Suprapubic skin (tissue), 4 donors: ENCODE results near the gene EDARADD. TPM values are rescaled to one million over a fixed set of nuclear protein-coding genes. Genes with fewer than 3 reads are reported as not detected.

Experiments
- DNase-seq, 2 donors: peaks; one replicate each; pipeline ENCODE4 v3.0.0-alpha.2; 2019; ENCODE audit warnings: low spot score in 2 of 2
- H3K27ac ChIP-seq: fragments of 200-600 bp; sonication (generic); one replicate; pipeline ENCODE4 v1.5.1; 2019
- H3K27me3 ChIP-seq: fragments of 200-600 bp; sonication (generic); one replicate; pipeline ENCODE4 v1.5.1; 2019
- H3K36me3 ChIP-seq: fragments of 200-600 bp; sonication (generic); one replicate; pipeline ENCODE4 v1.5.1; 2019
- H3K4me1 ChIP-seq: fragments of 200-600 bp; sonication (generic); one replicate; pipeline ENCODE4 v1.5.1; 2019
- H3K4me3 ChIP-seq: fragments of 200-600 bp; sonication (generic); one replicate; pipeline ENCODE4 v1.5.1; 2019; ENCODE audit warnings: mild to moderate bottlenecking
- H3K9me3 ChIP-seq: fragments of 200-600 bp; sonication (generic); one replicate; pipeline ENCODE4 v1.5.1; 2019
- EP300 ChIP-seq: sonication (generic); formaldehyde crosslinking; IDR thresholded peaks from one replicate; pipeline ENCODE4 v1.6.1; 2017; ENCODE audit warnings: antibody characterized with exemption
- POLR2A ChIP-seq, 2 donors: fragments of 450-650 bp; IDR thresholded peaks; one replicate each; pipeline ENCODE4 v1.6.1; 2017; ENCODE audit warnings: antibody characterized with exemption in 2 of 2, mild to moderate bottlenecking in 2 of 2, moderate library complexity in 2 of 2
- POLR2AphosphoS5 ChIP-seq, 3 donors: sonication (generic); formaldehyde crosslinking; IDR thresholded peaks; one replicate each; pipeline ENCODE4 v1.6.1; 2017; ENCODE audit warnings: antibody characterized with exemption in 3 of 3
- WGBS: methylation state at CpG from one replicate; pipeline ENCODE4 v1.1.5; 2018; 5-methylcytosine and 5-hydroxymethylcytosine counted together
- total RNA-seq, 4 donors: library from RNA; depleted of rRNA; stranded (reverse); fragments of >200 nt; gene quantifications; one replicate each; pipeline ENCODE4 v1.1.0, GENCODE V29; 2016
- TF ChIP-seq, protein P1 (sequence below), 2 donors: fragments of 200-600 bp in 1 of 2; fragments of 450-650 bp in 1 of 2; sonication (generic) in 1 of 2; IDR thresholded peaks; one replicate each; pipeline ENCODE4 v1.5.1; 2016 to 2019; ENCODE audit warnings: antibody characterized with exemption in 2 of 2, mild to moderate bottlenecking in 1 of 2, moderate library complexity in 1 of 2

The EDARADD gene
- total RNA-seq, 4 donors from 2014 or later, result 5.5 to 10.1 (median 7.6) TPM

DNA sequence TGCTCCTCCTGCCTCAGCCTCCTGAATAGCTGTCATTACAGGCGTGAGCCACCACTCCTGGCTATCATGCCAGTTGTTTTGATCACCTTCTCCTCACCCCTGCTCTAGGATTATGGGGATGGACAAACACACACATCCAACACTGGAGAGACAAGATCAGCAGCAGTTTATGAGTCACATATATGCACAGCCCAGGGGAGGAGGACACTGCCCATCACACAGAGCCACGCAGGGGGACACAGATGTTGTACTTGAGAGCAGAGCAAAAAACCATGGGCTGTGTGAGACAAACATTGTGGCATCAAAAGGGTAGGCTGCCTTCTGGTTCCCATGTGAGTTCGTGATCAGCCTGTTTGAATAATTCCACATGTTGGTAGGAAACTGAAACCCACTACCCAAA is 32.1 kb downstream of the EDARADD start:
- Histone ChIP-seq H3K27ac (no peak overlapping the region), H3K36me3 (no peaks in the 10 kb centered on the region), H3K4me3 (no peak overlapping the region), H3K9me3 (no peaks in the 10 kb centered on the region), H3K27me3 (no peaks in the 10 kb centered on the region), H3K4me1 (no peaks in the 10 kb centered on the region)
- WGBS, result 81% methylated on average over 3 of the region's 3 CpGs
- TF ChIP-seq, protein P1, sequence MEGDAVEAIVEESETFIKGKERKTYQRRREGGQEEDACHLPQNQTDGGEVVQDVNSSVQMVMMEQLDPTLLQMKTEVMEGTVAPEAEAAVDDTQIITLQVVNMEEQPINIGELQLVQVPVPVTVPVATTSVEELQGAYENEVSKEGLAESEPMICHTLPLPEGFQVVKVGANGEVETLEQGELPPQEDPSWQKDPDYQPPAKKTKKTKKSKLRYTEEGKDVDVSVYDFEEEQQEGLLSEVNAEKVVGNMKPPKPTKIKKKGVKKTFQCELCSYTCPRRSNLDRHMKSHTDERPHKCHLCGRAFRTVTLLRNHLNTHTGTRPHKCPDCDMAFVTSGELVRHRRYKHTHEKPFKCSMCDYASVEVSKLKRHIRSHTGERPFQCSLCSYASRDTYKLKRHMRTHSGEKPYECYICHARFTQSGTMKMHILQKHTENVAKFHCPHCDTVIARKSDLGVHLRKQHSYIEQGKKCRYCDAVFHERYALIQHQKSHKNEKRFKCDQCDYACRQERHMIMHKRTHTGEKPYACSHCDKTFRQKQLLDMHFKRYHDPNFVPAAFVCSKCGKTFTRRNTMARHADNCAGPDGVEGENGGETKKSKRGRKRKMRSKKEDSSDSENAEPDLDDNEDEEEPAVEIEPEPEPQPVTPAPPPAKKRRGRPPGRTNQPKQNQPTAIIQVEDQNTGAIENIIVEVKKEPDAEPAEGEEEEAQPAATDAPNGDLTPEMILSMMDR (IDR thresholded peaks at IDR 0.05), result no peak
- no peak for TF ChIP-seq EP300
- no peak for TF ChIP-seq POLR2AphosphoS5 (IDR thresholded peaks at IDR 0.05)
- TF ChIP-seq POLR2A (IDR thresholded peaks at IDR 0.05), result no peak
- no peak for DNase-seq

- Histone ChIP-seq H3K9me3 (no peaks in the 10 kb centered on the region), H3K4me3 (no peak overlapping the region), H3K27ac (no peak overlapping the region), H3K4me1 (no peaks in the 10 kb centered on the region), H3K27me3 (no peaks in the 10 kb centered on the region), H3K36me3 (no peaks in the 10 kb centered on the region)
- no peak for TF ChIP-seq POLR2AphosphoS5 (IDR thresholded peaks at IDR 0.05)
- TF ChIP-seq EP300, result no peak
- TF ChIP-seq, protein P1 (IDR thresholded peaks at IDR 0.05), result no peak
- no peak for TF ChIP-seq POLR2A (IDR thresholded peaks at IDR 0.05)
- no peak for DNase-seq
These were observed 35.7 kb downstream of the EDARADD start for GRCh38 chr1:236429715-236430274.

GRCh38 chr1:236433819-236434315 is 39.8 kb downstream of the EDARADD start:
- DNase-seq, result no peak
- Histone ChIP-seq H3K4me3 (no peak overlapping the region), H3K27me3 (no peaks in the 10 kb centered on the region), H3K4me1 (no peaks in the 10 kb centered on the region), H3K36me3 (no peaks in the 10 kb centered on the region), H3K9me3 (no peaks in the 10 kb centered on the region), H3K27ac (no peak overlapping the region)
- 90% methylated on average over 6 of the region's 6 CpGs for WGBS
- TF ChIP-seq, protein P1 (IDR thresholded peaks at IDR 0.05), result no peak
- TF ChIP-seq POLR2A (IDR thresholded peaks at IDR 0.05) (no peak), EP300 (no peak), POLR2AphosphoS5 (IDR thresholded peaks at IDR 0.05) (no peak)

- TF ChIP-seq POLR2AphosphoS5 (IDR thresholded peaks at IDR 0.05), result no peak
- TF ChIP-seq POLR2A (IDR thresholded peaks at IDR 0.05), result no peak
- no peak for TF ChIP-seq EP300
- TF ChIP-seq, protein P1 (IDR thresholded peaks at IDR 0.05), result no peak
- 94% methylated on average over 9 of the region's 9 CpGs for WGBS
- no peak for DNase-seq
- no peak overlapping the region for H3K4me3 ChIP-seq
- H3K27ac ChIP-seq, result no peak overlapping the region
- no peaks in the 10 kb centered on the region for H3K9me3 ChIP-seq
- no peaks in the 10 kb centered on the region for H3K36me3 ChIP-seq
- no peaks in the 10 kb centered on the region for H3K27me3 ChIP-seq
- H3K4me1 ChIP-seq, result no peaks in the 10 kb centered on the region
These were observed 44.5 kb downstream of the EDARADD start for GRCh38 chr1:236438614-236439013.

- 86% methylated on average over 2 of the region's 2 CpGs for WGBS
- no peaks in the 10 kb centered on the region for H3K9me3 ChIP-seq
These were observed 46.3 kb downstream of the EDARADD start for GRCh38 chr1:236440373-236440772.

More at GRCh38 chr1:236440373-236440772, 46.3 kb downstream of the EDARADD start:
- Histone ChIP-seq H3K4me3 (no peak overlapping the region), H3K27me3 (no peaks in the 10 kb centered on the region), H3K36me3 (no peaks in the 10 kb centered on the region), H3K27ac (no peak overlapping the region), H3K4me1 (no peaks in the 10 kb centered on the region)
- DNase-seq, result no peak
- TF ChIP-seq POLR2AphosphoS5 (IDR thresholded peaks at IDR 0.05) (no peak), EP300 (no peak), POLR2A (IDR thresholded peaks at IDR 0.05) (no peak)
- TF ChIP-seq, protein P1 (IDR thresholded peaks at IDR 0.05), result no peak
